ENCODE results near the gene TGFBR3L.
A peak's percentile ranks its signal among the peaks of the same experiment; 100 is the strongest.
"Not testable (repeated sequence)": the region's sequence is repeated elsewhere in the genome, so short reads cannot be mapped to it uniquely, and the experiment has no call there.

Gene TGFBR3L

DNA sequence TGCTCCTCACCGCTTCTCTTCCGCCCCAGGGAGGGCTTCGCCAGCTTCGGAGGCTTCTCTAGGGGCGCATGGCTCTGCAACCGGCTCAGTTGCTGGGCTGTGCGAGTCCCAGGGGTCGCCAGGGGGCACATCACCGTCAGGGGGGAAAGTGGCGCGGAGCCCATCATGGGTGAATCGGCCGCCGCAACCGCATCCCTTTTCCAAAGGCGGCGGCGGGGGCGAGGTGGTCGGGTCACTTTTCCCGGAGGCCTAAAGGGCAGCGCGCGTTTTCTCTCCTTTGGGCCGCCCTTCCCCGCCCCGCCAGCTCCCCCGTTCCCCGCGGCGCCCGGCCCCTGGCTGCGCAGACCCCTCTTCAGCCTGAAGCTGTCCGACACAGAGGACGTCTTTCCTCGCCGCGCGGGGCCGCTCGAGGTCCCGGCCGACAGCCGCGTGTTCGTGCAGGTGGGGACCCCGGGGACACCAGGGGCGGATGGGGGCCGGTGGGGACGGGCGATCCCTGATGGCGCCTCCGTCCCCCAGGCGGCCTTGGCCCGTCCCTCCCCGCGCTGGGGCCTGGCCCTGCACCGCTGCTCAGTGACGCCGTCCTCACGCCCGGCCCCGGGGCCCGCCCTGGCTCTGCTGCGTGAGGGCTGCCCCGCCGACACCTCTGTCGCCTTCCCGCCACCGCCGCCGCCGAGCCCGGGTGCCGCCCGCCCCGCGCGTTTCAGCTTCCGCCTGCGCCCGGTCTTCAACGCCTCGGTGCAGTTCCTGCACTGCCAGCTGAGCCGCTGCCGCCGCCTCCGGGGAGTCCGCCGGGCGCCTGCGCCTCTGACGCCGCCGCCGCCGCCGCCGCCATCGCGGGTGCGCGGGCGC, 1.7 kb downstream of the TGFBR3L start:
- DNase-seq (ENCODE audit: extremely low read depth, insufficient read length): peak; percentile 59
- Histone ChIP-seq H3K4me3 (replicated peaks; ENCODE audit: low read depth, low read length) (peak overlapping the region; percentile 53), H3K27me3 (replicated peaks; ENCODE audit: control insufficient read depth, insufficient read depth, low read length) (no peaks in the 10 kb centered on the region; the same call in none of the 2 replicates), H3K36me3 (ENCODE audit: control insufficient read depth, insufficient read depth, low read length) (peaks cover 5% of the 10 kb centered on the region)
- TF ChIP-seq, protein P1, sequence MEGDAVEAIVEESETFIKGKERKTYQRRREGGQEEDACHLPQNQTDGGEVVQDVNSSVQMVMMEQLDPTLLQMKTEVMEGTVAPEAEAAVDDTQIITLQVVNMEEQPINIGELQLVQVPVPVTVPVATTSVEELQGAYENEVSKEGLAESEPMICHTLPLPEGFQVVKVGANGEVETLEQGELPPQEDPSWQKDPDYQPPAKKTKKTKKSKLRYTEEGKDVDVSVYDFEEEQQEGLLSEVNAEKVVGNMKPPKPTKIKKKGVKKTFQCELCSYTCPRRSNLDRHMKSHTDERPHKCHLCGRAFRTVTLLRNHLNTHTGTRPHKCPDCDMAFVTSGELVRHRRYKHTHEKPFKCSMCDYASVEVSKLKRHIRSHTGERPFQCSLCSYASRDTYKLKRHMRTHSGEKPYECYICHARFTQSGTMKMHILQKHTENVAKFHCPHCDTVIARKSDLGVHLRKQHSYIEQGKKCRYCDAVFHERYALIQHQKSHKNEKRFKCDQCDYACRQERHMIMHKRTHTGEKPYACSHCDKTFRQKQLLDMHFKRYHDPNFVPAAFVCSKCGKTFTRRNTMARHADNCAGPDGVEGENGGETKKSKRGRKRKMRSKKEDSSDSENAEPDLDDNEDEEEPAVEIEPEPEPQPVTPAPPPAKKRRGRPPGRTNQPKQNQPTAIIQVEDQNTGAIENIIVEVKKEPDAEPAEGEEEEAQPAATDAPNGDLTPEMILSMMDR (IDR thresholded peaks at IDR 0.05; ENCODE audit: insufficient read depth, low read length, poor library complexity, severe bottlenecking): peak; percentile 0

DNA sequence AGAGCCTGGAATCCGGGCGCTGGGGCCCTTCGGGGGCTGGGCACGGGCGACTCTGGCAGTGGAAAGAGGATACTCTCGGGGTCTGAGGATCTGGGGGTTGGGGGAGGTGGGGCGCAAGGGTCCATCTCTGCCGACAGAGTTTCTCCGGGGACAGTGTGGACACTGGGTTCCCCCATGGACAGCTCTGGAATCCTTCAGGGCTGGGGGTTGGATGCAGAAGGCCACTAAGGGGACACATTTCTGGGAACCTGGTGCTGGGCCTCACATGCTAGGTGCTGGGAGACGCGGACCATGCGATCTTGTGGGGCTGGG, 2.3 kb downstream of the TGFBR3L start:
- H3K4me3 ChIP-seq (replicated peaks; ENCODE audit: low read depth, low read length): peak overlapping the region; percentile 43

DNA sequence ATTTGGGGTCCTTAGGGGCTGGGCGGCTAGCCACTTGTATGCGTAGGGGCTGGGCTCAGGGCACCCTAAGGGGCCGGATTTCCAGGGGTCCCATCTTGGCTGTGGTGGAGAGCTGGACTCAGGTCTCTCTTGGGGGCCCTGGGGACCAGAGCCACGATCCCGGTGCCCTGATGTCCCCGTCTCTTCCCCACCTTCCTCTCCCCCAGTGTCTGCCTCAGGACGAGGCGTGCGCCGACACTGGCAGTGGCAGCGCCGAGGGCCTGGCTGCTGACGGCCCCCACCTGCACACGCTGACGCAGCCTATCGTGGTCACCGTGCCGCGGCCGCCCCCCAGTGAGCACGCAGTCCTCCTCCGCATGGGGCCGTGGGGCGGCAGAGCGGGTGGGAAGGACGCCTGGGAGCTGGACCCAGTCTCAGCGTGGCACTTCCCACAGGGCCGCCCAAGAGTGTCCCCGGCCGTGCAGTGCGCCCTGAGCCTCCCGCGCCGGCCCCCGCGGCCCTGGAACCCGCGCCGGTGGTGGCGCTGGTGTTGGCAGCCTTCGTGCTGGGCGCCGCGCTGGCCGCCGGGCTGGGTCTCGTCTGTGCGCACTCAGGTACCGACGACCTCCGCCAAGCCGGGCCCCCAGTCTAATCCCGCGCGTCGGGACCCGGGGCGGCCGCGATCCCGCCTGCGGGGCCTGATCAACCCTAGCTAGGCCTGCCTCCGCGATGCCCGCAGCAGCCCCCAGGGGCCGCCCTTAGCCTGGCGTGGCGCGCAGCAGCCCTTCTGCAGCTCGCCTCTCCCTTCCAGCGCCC, 2.8 kb downstream of the TGFBR3L start:
- Histone ChIP-seq H3K4me3 (replicated peaks; ENCODE audit: low read depth, low read length) (peak overlapping the region; percentile 43), H3K36me3 (ENCODE audit: control insufficient read depth, insufficient read depth, low read length) (peaks cover 1% of the 10 kb centered on the region), H3K27me3 (replicated peaks; ENCODE audit: control insufficient read depth, insufficient read depth, low read length) (no peaks in the 10 kb centered on the region; the same call in none of the 2 replicates)
- TF ChIP-seq, protein P1 (IDR thresholded peaks at IDR 0.05; ENCODE audit: insufficient read depth, low read length, poor library complexity, severe bottlenecking): peak; percentile 61
- DNase-seq (ENCODE audit: extremely low read depth, insufficient read length): peak; percentile 72

More for the DNA sequence above, 2.3 kb downstream of the TGFBR3L start:
- TF ChIP-seq, protein P1 (IDR thresholded peaks at IDR 0.05; ENCODE audit: insufficient read depth, low read length, poor library complexity, severe bottlenecking): no peak
- DNase-seq (ENCODE audit: extremely low read depth, insufficient read length): no peak
- Histone ChIP-seq H3K36me3 (ENCODE audit: control insufficient read depth, insufficient read depth, low read length) (peaks cover 1% of the 10 kb centered on the region), H3K27me3 (replicated peaks; ENCODE audit: control insufficient read depth, insufficient read depth, low read length) (no peaks in the 10 kb centered on the region; the same call in none of the 2 replicates)

DNA sequence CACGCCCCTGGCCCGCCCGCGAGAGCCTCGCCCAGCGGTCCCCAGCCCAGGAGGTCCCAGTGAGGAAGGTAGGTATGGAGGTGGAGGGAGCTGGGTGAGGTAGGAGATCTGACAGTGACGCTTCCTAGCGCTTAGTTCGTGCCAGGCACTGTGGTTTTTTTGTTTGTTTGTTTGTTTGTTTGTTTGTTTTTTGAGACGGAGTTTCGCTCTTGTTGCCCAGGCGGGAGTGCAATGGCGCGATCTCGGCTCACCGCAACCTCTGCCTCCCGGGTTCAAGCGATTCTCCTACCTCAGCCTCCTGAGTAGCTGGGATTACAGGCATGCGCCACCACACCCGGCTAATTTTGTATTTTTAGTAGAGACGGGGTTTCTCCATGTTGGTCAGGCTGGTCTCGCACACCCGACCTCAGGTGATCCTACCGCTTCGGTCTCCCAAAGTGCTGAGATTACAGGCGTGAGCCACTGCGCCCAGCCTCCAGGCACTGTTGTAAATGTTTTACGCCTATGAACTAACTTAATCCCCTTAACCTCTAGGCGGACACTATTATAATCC, 3.5 kb downstream of the TGFBR3L start:
- not testable (repeated sequence) for H3K36me3 ChIP-seq (ENCODE audit: control insufficient read depth, insufficient read depth, low read length); DNase-seq (ENCODE audit: extremely low read depth, insufficient read length); H3K27me3 ChIP-seq (replicated peaks; ENCODE audit: control insufficient read depth, insufficient read depth, low read length); H3K4me3 ChIP-seq (replicated peaks; ENCODE audit: low read depth, low read length)

DNA sequence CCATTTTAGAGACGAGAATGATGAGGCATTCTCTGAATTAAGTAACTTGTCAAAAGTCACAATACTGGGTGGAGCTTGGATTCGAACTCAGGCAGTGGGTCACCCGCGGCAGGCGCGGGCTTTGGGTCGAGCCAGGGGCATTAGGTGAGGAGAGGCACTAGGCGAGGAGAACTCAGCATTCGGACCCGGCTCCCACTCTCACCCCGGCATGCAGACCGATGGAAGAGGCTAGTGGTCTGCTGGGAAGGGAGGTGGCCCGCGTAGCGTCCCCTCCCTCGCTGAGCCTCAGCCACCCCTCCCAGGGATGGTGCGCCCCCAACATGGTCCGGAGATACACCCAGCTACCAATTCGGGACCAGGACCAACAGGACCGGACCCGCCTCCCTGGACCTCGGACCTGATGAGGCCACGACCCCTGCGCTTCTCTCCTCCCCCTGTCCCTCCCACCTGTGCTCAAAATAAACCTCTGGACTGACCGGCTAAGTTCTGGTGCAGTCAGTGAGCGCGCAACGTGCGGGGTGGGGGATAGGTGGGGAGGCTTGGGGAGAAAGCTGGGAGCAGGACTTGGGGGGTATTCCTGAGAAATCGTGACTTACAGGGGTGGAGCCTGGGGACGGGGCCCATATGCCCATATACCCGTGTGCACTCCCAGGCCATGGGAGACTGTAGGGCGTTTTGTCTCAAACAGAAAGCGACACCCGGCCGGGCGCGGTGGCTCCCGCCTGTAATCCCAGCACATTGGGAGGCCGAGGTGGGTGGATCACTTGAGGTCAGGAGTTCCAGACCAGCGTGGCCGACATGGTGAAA, 4.2 kb downstream of the TGFBR3L start:
- H3K4me3 ChIP-seq (replicated peaks; ENCODE audit: low read depth, low read length): no peak overlapping the region
- H3K36me3 ChIP-seq (ENCODE audit: control insufficient read depth, insufficient read depth, low read length): peaks cover 5% of the 10 kb centered on the region
- no peaks in the 10 kb centered on the region; the same call in none of the 2 replicates for H3K27me3 ChIP-seq (replicated peaks; ENCODE audit: control insufficient read depth, insufficient read depth, low read length)
- TF ChIP-seq, protein P1 (IDR thresholded peaks at IDR 0.05; ENCODE audit: insufficient read depth, low read length, poor library complexity, severe bottlenecking): no peak
- peak; percentile 20 for DNase-seq (ENCODE audit: extremely low read depth, insufficient read length)

All from GM06990 (cell line).